ENCODE results near the gene VSTM2B.
"Not testable (repeated sequence)": the region's sequence is repeated elsewhere in the genome, so short reads cannot be mapped to it uniquely, and the experiment has no call there.

Gene VSTM2B

GRCh38 chr19:29545866-29546582, 20.2 kb downstream of the VSTM2B start:
- DNase-seq (ENCODE audit: low read depth), result no peak

- no peak for DNase-seq (ENCODE audit: low read depth)
Measured at GRCh38 chr19:29546583-29547190, 20.9 kb downstream of the VSTM2B start.

GRCh38 chr19:29547361-29547960, 21.7 kb downstream of the VSTM2B start:
- no peak for DNase-seq (ENCODE audit: low read depth)

- no peak for DNase-seq (ENCODE audit: low read depth)
Measured at GRCh38 chr19:29547981-29548380, 22.2 kb downstream of the VSTM2B start.

- no peak for DNase-seq (ENCODE audit: low read depth)
Measured at GRCh38 chr19:29548483-29549085, 22.8 kb downstream of the VSTM2B start.

- no peak for DNase-seq (ENCODE audit: low read depth)
Measured at GRCh38 chr19:29549105-29550070, 23.6 kb downstream of the VSTM2B start.

- DNase-seq (ENCODE audit: low read depth), result no peak
Measured at GRCh38 chr19:29550896-29551295, 25.1 kb downstream of the VSTM2B start.

- no peak for DNase-seq (ENCODE audit: low read depth)
Measured at GRCh38 chr19:29551774-29552173, 26.0 kb downstream of the VSTM2B start.

GRCh38 chr19:29552454-29553280, 26.9 kb downstream of the VSTM2B start:
- no peak for DNase-seq (ENCODE audit: low read depth)

GRCh38 chr19:29554149-29554548, 28.4 kb downstream of the VSTM2B start:
- DNase-seq (ENCODE audit: low read depth), result no peak

- DNase-seq (ENCODE audit: low read depth), result not testable (repeated sequence)
Measured at GRCh38 chr19:29559110-29559509, 33.3 kb downstream of the VSTM2B start.

- DNase-seq (ENCODE audit: low read depth), result no peak
Measured at GRCh38 chr19:29559743-29560142, 33.9 kb downstream of the VSTM2B start.

- DNase-seq (ENCODE audit: low read depth), result no peak
Measured at GRCh38 chr19:29560313-29561075, 34.7 kb downstream of the VSTM2B start.

- no peak for DNase-seq (ENCODE audit: low read depth)
Measured at GRCh38 chr19:29561601-29562000, 35.8 kb downstream of the VSTM2B start.

GRCh38 chr19:29562299-29563297, 36.8 kb downstream of the VSTM2B start:
- no peak for DNase-seq (ENCODE audit: low read depth)

GRCh38 chr19:29563486-29564101, 37.8 kb downstream of the VSTM2B start:
- DNase-seq (ENCODE audit: low read depth), result no peak

GRCh38 chr19:29564574-29565005, 38.8 kb downstream of the VSTM2B start:
- no peak for DNase-seq (ENCODE audit: low read depth)

- no peak for DNase-seq (ENCODE audit: low read depth)
Measured at GRCh38 chr19:29565171-29565570, 39.4 kb downstream of the VSTM2B start.
